Esophagus muscularis mucosa (tissue), 3 donors: ENCODE measurements around the gene RFTN1.

Source experiments
- POLR2AphosphoS5 ChIP-seq, 2 donors: sonication (generic); formaldehyde crosslinking; IDR thresholded peaks; one replicate each; pipeline ENCODE4 v1.6.1; 2017; ENCODE audit warnings: antibody characterized with exemption in 2 of 2
- TF ChIP-seq, protein P1 (sequence below), 3 experiments: fragments of 200-600 bp in 2 of 3; fragments of 450-650 bp in 1 of 3; sonication (generic) in 2 of 3; IDR thresholded peaks; one replicate each; pipeline ENCODE4 v1.5.1; 2017 to 2019; ENCODE audit warnings: antibody characterized with exemption in 3 of 3, mild to moderate bottlenecking in 2 of 3, moderate library complexity in 1 of 3

- TF ChIP-seq, protein P1, sequence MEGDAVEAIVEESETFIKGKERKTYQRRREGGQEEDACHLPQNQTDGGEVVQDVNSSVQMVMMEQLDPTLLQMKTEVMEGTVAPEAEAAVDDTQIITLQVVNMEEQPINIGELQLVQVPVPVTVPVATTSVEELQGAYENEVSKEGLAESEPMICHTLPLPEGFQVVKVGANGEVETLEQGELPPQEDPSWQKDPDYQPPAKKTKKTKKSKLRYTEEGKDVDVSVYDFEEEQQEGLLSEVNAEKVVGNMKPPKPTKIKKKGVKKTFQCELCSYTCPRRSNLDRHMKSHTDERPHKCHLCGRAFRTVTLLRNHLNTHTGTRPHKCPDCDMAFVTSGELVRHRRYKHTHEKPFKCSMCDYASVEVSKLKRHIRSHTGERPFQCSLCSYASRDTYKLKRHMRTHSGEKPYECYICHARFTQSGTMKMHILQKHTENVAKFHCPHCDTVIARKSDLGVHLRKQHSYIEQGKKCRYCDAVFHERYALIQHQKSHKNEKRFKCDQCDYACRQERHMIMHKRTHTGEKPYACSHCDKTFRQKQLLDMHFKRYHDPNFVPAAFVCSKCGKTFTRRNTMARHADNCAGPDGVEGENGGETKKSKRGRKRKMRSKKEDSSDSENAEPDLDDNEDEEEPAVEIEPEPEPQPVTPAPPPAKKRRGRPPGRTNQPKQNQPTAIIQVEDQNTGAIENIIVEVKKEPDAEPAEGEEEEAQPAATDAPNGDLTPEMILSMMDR (IDR thresholded peaks at IDR 0.05): no peak
- no peak for TF ChIP-seq POLR2AphosphoS5 (IDR thresholded peaks at IDR 0.05)
Measured at GRCh38 chr3:16335772-16336645, 177.5 kb downstream of the RFTN1 start.
